A673 (cell line): ENCODE measurements around the gene LNPEP.
"Not testable (repeated sequence)": the region's sequence is repeated elsewhere in the genome, so short reads cannot be mapped to it uniquely, and the experiment has no call there.

ENCODE experiments used
- EZH2 ChIP-seq: fragments of 200-600 bp; sonication (generic); IDR thresholded peaks from 2 replicates; pipeline ENCODE4 v1.6.1; 2017; ENCODE audit warnings: borderline replicate concordance, low read depth, mild to moderate bottlenecking, mixed read lengths, antibody characterized with exemption, low read length; ENCODE audit not compliant: poor library complexity, severe bottlenecking
- TF ChIP-seq, protein P1 (sequence below): fragments of 300-800, 200-600 bp; sonication (generic); conservative IDR thresholded peaks from 2 replicates; pipeline ENCODE4 v1.5.1; 2017; ENCODE audit warnings: low read depth, mild to moderate bottlenecking, antibody characterized with exemption, low read length, moderate library complexity, mixed read lengths

DNA sequence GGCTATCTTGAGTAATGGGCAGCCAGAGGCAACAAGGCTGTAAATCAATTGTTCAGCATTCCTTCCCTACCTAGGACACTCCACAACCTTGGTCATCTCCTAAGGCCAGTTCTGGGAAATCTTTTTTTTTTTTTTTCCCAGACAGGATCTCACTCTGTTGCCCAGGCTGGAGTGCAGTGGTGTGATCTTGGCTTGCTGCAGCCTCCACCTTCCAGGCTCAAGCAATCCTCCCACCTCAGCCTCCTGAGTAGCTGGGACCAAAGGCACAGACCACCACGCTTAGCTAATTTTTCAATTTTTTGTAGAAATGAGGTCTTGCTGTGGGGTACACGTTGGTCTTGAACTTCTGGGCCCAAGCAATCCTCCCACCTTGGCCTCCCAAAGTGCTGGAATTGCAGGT, 4.8 kb upstream of the LNPEP start:
- TF ChIP-seq, protein P1, sequence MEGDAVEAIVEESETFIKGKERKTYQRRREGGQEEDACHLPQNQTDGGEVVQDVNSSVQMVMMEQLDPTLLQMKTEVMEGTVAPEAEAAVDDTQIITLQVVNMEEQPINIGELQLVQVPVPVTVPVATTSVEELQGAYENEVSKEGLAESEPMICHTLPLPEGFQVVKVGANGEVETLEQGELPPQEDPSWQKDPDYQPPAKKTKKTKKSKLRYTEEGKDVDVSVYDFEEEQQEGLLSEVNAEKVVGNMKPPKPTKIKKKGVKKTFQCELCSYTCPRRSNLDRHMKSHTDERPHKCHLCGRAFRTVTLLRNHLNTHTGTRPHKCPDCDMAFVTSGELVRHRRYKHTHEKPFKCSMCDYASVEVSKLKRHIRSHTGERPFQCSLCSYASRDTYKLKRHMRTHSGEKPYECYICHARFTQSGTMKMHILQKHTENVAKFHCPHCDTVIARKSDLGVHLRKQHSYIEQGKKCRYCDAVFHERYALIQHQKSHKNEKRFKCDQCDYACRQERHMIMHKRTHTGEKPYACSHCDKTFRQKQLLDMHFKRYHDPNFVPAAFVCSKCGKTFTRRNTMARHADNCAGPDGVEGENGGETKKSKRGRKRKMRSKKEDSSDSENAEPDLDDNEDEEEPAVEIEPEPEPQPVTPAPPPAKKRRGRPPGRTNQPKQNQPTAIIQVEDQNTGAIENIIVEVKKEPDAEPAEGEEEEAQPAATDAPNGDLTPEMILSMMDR, result not testable (repeated sequence)
- TF ChIP-seq EZH2, result not testable (repeated sequence)
